GM21717 (cell line): ENCODE results near the gene CAMKMT.

ENCODE experiments used
- ATAC-seq: cut with Tn5 transposase; IDR thresholded peaks from one replicate; pipeline ENCODE4 v1.9.1; 2021; ENCODE audit warnings: mild to moderate bottlenecking, moderate library complexity; ENCODE audit not compliant: unreplicated experiment

Gene CAMKMT

GRCh38 chr2:44638649-44639048, 276.9 kb downstream of the CAMKMT start:
- no peak for ATAC-seq

GRCh38 chr2:44639399-44639798, 277.7 kb downstream of the CAMKMT start:
- ATAC-seq: no peak

GRCh38 chr2:44642123-44642857, 280.5 kb downstream of the CAMKMT start:
- ATAC-seq: no peak

- no peak for ATAC-seq
These were observed 284.2 kb downstream of the CAMKMT start for GRCh38 chr2:44645937-44646336.

GRCh38 chr2:44649381-44649780, 287.6 kb downstream of the CAMKMT start:
- ATAC-seq: no peak

- ATAC-seq: no peak
These were observed 289.0 kb downstream of the CAMKMT start for GRCh38 chr2:44650796-44651195.

GRCh38 chr2:44651974-44652373, 290.2 kb downstream of the CAMKMT start:
- peak; percentile 63 for ATAC-seq

- no peak for ATAC-seq
These were observed 291.0 kb downstream of the CAMKMT start for GRCh38 chr2:44652701-44653100.

- no peak for ATAC-seq
These were observed 293.7 kb downstream of the CAMKMT start for GRCh38 chr2:44655401-44655864.

GRCh38 chr2:44656460-44656859, 294.7 kb downstream of the CAMKMT start:
- no peak for ATAC-seq

GRCh38 chr2:44663471-44664073, 301.8 kb downstream of the CAMKMT start:
- ATAC-seq: no peak

- no peak for ATAC-seq
These were observed 306.6 kb downstream of the CAMKMT start for GRCh38 chr2:44668336-44668735.

- ATAC-seq: no peak
These were observed 309.5 kb downstream of the CAMKMT start for GRCh38 chr2:44671276-44671675.

GRCh38 chr2:44671916-44672315, 310.2 kb downstream of the CAMKMT start:
- ATAC-seq: no peak

- ATAC-seq: no peak
These were observed 310.7 kb downstream of the CAMKMT start for GRCh38 chr2:44672431-44672830.

GRCh38 chr2:44674473-44675284, 312.9 kb downstream of the CAMKMT start:
- ATAC-seq: no peak

GRCh38 chr2:44676379-44676778, 314.6 kb downstream of the CAMKMT start:
- ATAC-seq: no peak

GRCh38 chr2:44679584-44679983, 317.8 kb downstream of the CAMKMT start:
- no peak for ATAC-seq

- no peak for ATAC-seq
These were observed 318.2 kb downstream of the CAMKMT start for GRCh38 chr2:44679990-44680389.

GRCh38 chr2:44680424-44680971, 318.8 kb downstream of the CAMKMT start:
- no peak for ATAC-seq

GRCh38 chr2:44680983-44681531, 319.3 kb downstream of the CAMKMT start:
- ATAC-seq: no peak
